Prostate gland (tissue), 2 donors: ENCODE results near the gene GPR42.

Source experiments
- POLR2A ChIP-seq: fragments of 450-650 bp; IDR thresholded peaks from one replicate; pipeline ENCODE4 v1.6.1; 2016; ENCODE audit warnings: antibody characterized with exemption, mild to moderate bottlenecking
- POLR2AphosphoS5 ChIP-seq: sonication (generic); formaldehyde crosslinking; IDR thresholded peaks from one replicate; pipeline ENCODE4 v1.6.1; 2017; ENCODE audit warnings: antibody characterized with exemption
- TF ChIP-seq, protein P1 (sequence below), 4 experiments: fragments of 200-600 bp in 2 of 4; fragments of 450-650 bp in 2 of 4; sonication (generic) in 2 of 4; IDR thresholded peaks; 1 replicate in 3 of 4; 2 replicates in 1 of 4; pipeline ENCODE4 v1.5.1; 2016 to 2019; ENCODE audit warnings: antibody characterized with exemption in 4 of 4, mild to moderate bottlenecking in 2 of 4, moderate library complexity in 2 of 4

DNA sequence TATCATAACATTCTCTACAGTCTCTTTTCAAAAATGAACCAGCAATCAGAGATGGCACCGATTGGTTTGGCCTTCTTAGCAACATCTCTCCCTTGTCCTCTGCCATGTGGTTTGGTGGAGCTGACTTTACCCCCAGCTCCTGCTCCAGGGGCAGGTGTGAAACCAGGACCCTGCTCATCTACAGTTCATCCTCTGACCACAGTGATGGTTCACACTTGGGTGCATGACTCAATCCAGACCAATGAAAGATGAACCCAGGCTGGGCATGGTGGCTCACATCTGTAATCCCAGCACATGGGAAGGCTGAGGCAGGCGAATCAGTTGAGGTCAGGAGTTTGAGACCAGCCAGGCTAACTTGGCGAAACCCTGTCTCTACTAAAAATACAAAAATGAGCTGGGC, 43.6 kb downstream of the GPR42 start:
- TF ChIP-seq, protein P1, sequence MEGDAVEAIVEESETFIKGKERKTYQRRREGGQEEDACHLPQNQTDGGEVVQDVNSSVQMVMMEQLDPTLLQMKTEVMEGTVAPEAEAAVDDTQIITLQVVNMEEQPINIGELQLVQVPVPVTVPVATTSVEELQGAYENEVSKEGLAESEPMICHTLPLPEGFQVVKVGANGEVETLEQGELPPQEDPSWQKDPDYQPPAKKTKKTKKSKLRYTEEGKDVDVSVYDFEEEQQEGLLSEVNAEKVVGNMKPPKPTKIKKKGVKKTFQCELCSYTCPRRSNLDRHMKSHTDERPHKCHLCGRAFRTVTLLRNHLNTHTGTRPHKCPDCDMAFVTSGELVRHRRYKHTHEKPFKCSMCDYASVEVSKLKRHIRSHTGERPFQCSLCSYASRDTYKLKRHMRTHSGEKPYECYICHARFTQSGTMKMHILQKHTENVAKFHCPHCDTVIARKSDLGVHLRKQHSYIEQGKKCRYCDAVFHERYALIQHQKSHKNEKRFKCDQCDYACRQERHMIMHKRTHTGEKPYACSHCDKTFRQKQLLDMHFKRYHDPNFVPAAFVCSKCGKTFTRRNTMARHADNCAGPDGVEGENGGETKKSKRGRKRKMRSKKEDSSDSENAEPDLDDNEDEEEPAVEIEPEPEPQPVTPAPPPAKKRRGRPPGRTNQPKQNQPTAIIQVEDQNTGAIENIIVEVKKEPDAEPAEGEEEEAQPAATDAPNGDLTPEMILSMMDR (IDR thresholded peaks at IDR 0.05): no peak
- TF ChIP-seq POLR2A: no peak
- TF ChIP-seq POLR2AphosphoS5: no peak
